H9 (cell line): ENCODE results near the gene TRIM39. TPM values are rescaled to one million over a fixed set of nuclear protein-coding genes. Genes with fewer than 3 reads are reported as not detected.

ENCODE experiments used
- DNase-seq: peaks from one replicate; pipeline ENCODE4 v3.0.0-alpha.2; 2017
- H2AFZ ChIP-seq: one replicate; pipeline ENCODE4 v1.6.1; 2013; ENCODE audit warnings: mild to moderate bottlenecking, low read length, control low read depth, moderate library complexity
- H2AK5ac ChIP-seq: 2 replicates; pipeline ENCODE4 v1.6.1; 2013; ENCODE audit warnings: low read length, control low read depth, mixed read lengths; ENCODE audit not compliant: insufficient read length
- H2BK120ac ChIP-seq: one replicate; pipeline ENCODE4 v1.6.1; 2013; ENCODE audit warnings: low read depth, mild to moderate bottlenecking, low read length, control low read depth, inconsistent platforms; ENCODE audit not compliant: poor library complexity, severe bottlenecking
- H2BK12ac ChIP-seq: 2 replicates; pipeline ENCODE4 v1.6.1; 2013; ENCODE audit warnings: low read length, control low read depth, mixed read lengths, low read depth; ENCODE audit not compliant: insufficient read length
- H2BK15ac ChIP-seq: 2 replicates; pipeline ENCODE4 v1.6.1; 2013; ENCODE audit warnings: low read depth, low read length, control low read depth
- H2BK20ac ChIP-seq: one replicate; pipeline ENCODE4 v1.6.1; 2013; ENCODE audit warnings: low read depth, mild to moderate bottlenecking, low read length, control low read depth, inconsistent platforms; ENCODE audit not compliant: poor library complexity, severe bottlenecking
- H2BK5ac ChIP-seq: 2 replicates; pipeline ENCODE4 v1.6.1; 2013; ENCODE audit warnings: low read length, control low read depth, mixed read lengths; ENCODE audit not compliant: insufficient read length
- H3K14ac ChIP-seq: 2 replicates; pipeline ENCODE4 v1.6.1; 2013; ENCODE audit warnings: low read length, control low read depth; ENCODE audit not compliant: insufficient read depth
- H3K18ac ChIP-seq: 2 replicates; pipeline ENCODE4 v1.6.1; 2013; ENCODE audit warnings: low read depth, mild to moderate bottlenecking, mixed read lengths, low read length, control low read depth; ENCODE audit not compliant: insufficient read length
- H3K23ac ChIP-seq: 2 replicates; pipeline ENCODE4 v1.6.1; 2013; ENCODE audit warnings: low read length, control low read depth, mixed read lengths, low read depth; ENCODE audit not compliant: insufficient read length
- H3K23me2 ChIP-seq: 2 replicates; pipeline ENCODE4 v1.6.1; 2013; ENCODE audit warnings: low read depth, mild to moderate bottlenecking, mixed read lengths, low read length, control low read depth; ENCODE audit not compliant: insufficient read length, poor library complexity, severe bottlenecking
- H3K27ac ChIP-seq: 2 replicates; pipeline ENCODE4 v1.5.1; 2013; ENCODE audit warnings: low read length, control low read depth, mixed read lengths, low read depth; ENCODE audit not compliant: insufficient read length
- H3K27me3 ChIP-seq: 2 replicates; pipeline ENCODE4 v1.6.1; 2013; ENCODE audit warnings: low read length, control low read depth, inconsistent platforms; ENCODE audit not compliant: insufficient read depth
- H3K4ac ChIP-seq: 2 replicates; pipeline ENCODE4 v1.6.1; 2013; ENCODE audit warnings: low read depth, mild to moderate bottlenecking, control low read depth, inconsistent platforms, low read length, moderate library complexity
- H3K4me1 ChIP-seq: 2 replicates; pipeline ENCODE4 v1.6.1; 2013; ENCODE audit warnings: low read length, control low read depth, inconsistent platforms; ENCODE audit not compliant: insufficient read depth
- H3K4me2 ChIP-seq: 2 replicates; pipeline ENCODE4 v1.6.1; 2013; ENCODE audit warnings: low read length, control low read depth, mixed read lengths; ENCODE audit not compliant: insufficient read length, insufficient read depth
- H3K56ac ChIP-seq: 2 replicates; pipeline ENCODE4 v1.6.1; 2013; ENCODE audit warnings: low read depth, mild to moderate bottlenecking, mixed read lengths, low read length, control low read depth; ENCODE audit not compliant: insufficient read length
- H3K79me1 ChIP-seq: 2 replicates; pipeline ENCODE4 v1.6.1; 2013; ENCODE audit warnings: low read depth, mild to moderate bottlenecking, moderate library complexity, low read length, control low read depth, inconsistent platforms; ENCODE audit not compliant: insufficient read depth, poor library complexity, severe bottlenecking
- H3K79me2 ChIP-seq: 2 replicates; pipeline ENCODE4 v1.6.1; 2013; ENCODE audit warnings: low read length, control low read depth, inconsistent platforms; ENCODE audit not compliant: insufficient read depth
- H3K9ac ChIP-seq: 2 replicates; pipeline ENCODE4 v1.6.1; 2013; ENCODE audit warnings: low read length, control low read depth, mixed read lengths; ENCODE audit not compliant: insufficient read length; ENCODE audit errors: extremely low read depth
- H3K9me3 ChIP-seq: one replicate; pipeline ENCODE4 v1.6.1; 2013; ENCODE audit warnings: low read depth, low read length, inconsistent platforms; ENCODE audit not compliant: control insufficient read depth
- H3T11ph ChIP-seq: one replicate; pipeline ENCODE4 v1.6.1; 2013; ENCODE audit warnings: mild to moderate bottlenecking, low read length, control low read depth, inconsistent platforms
- H4K20me1 ChIP-seq: one replicate; pipeline ENCODE4 v1.6.1; 2013; ENCODE audit not compliant: control insufficient read depth, insufficient read length, insufficient read depth
- H4K5ac ChIP-seq: 2 replicates; pipeline ENCODE4 v1.6.1; 2013; ENCODE audit warnings: low read depth, mild to moderate bottlenecking, mixed read lengths, low read length, control low read depth; ENCODE audit not compliant: insufficient read length
- H4K8ac ChIP-seq: replicated peaks from 2 replicates; pipeline ENCODE4 v1.6.1; 2013; ENCODE audit warnings: low read length, control low read depth, mixed read lengths, low read depth; ENCODE audit not compliant: insufficient read length
- H4K91ac ChIP-seq: 2 replicates; pipeline ENCODE4 v1.6.1; 2013; ENCODE audit warnings: low read depth, mild to moderate bottlenecking, moderate library complexity, mixed read lengths, low read length, control low read depth; ENCODE audit not compliant: insufficient read length
- H3K27ac Mint-ChIP-seq, 3 experiments: 2 replicates in 2 of 3; 3 replicates in 1 of 3; pipeline ENCODE4 v1.8.0; 2020 to 2021; ENCODE audit warnings: mixed read lengths in 3 of 3, mild to moderate bottlenecking in 1 of 3, moderate library complexity in 1 of 3
- H3K27me3 Mint-ChIP-seq: 2 replicates; pipeline ENCODE4 v1.8.0; 2021; ENCODE audit warnings: low read depth, mild to moderate bottlenecking, moderate library complexity, mixed read lengths
- H3K36me3 Mint-ChIP-seq, 3 experiments: 2 replicates in 2 of 3; 3 replicates in 1 of 3; pipeline ENCODE4 v1.8.0; 2020 to 2021; ENCODE audit warnings: low read depth in 3 of 3, mixed read lengths in 3 of 3; ENCODE audit not compliant: insufficient read depth in 1 of 3
- H3K4me1 Mint-ChIP-seq, 2 experiments: 2 replicates each; pipeline ENCODE4 v1.8.0; 2020; ENCODE audit warnings: mixed read lengths in 2 of 2
- H3K4me3 Mint-ChIP-seq, 2 experiments: 2 replicates in 1 of 2; 3 replicates in 1 of 2; pipeline ENCODE4 v1.8.0; 2020 to 2021; ENCODE audit warnings: mild to moderate bottlenecking in 2 of 2, mixed read lengths in 2 of 2, moderate library complexity in 1 of 2
- H3K9me3 Mint-ChIP-seq, 2 experiments: 2 replicates in 1 of 2; 3 replicates in 1 of 2; pipeline ENCODE4 v1.8.0; 2020; ENCODE audit warnings: mild to moderate bottlenecking in 2 of 2, mixed read lengths in 2 of 2, moderate library complexity in 1 of 2
- CTCF ChIP-seq: fragments of 200-600 bp; sonication (generic); conservative IDR thresholded peaks from 3 replicates; pipeline ENCODE4 v1.8.0; 2021; ENCODE audit warnings: antibody characterized with exemption, mild to moderate bottlenecking
- total RNA-seq: library from RNA; stranded (reverse); gene quantifications from 2 replicates; pipeline ENCODE4 v1.2.1, GENCODE V29; 2021

Gene TRIM39
- total RNA-seq, 1 experiment from 2014 or later: 26.2 TPM

- Histone ChIP-seq H4K20me1 (no peaks in the 10 kb centered on the region), H3K23ac (no peak overlapping the region), H2BK20ac (no peak overlapping the region), H3K9ac (no peak overlapping the region), H4K5ac (no peak overlapping the region), H3K4ac (no peak overlapping the region), H4K8ac (no peak overlapping the region), H2AFZ (no peak overlapping the region), H2BK5ac (no peak overlapping the region), H2BK120ac (no peak overlapping the region), H3K79me2 (peaks cover 13% of the 10 kb centered on the region; the same call in 1 of the 2 replicates), H3K27ac (no peak overlapping the region), H3K4me2 (no peak overlapping the region), H2BK15ac (no peak overlapping the region), H2BK12ac (no peak overlapping the region), H3K9me3 (no peaks in the 10 kb centered on the region), H3K4me1 (no peaks in the 10 kb centered on the region), H3K27me3 (no peaks in the 10 kb centered on the region), H3K56ac (no peak overlapping the region), H2AK5ac (no peak overlapping the region), H4K91ac (no peak overlapping the region), H3K14ac (no peak overlapping the region), H3K79me1 (no peaks in the 10 kb centered on the region), H3T11ph (no peak overlapping the region), H3K18ac (no peak overlapping the region), H3K23me2 (peaks cover 14% of the 10 kb centered on the region)
- peak overlapping the region in 1 of 2 experiments; percentile 97; a peak in 1 of 5 replicates for H3K4me3 Mint-ChIP-seq
- H3K9me3 Mint-ChIP-seq: no peaks in the 10 kb centered on the region; a peak in 1 of 5 replicates
- no peak for DNase-seq
- peaks cover 27 to 28% of the 10 kb centered on the region in 2 experiments for H3K4me1 Mint-ChIP-seq
- H3K27me3 Mint-ChIP-seq: no peaks in the 10 kb centered on the region
- H3K27ac Mint-ChIP-seq: no peak overlapping the region
- H3K36me3 Mint-ChIP-seq: peaks cover 9 to 39% (median 28%) of the 10 kb centered on the region in 3 experiments; a peak in 6 of 7 replicates
- TF ChIP-seq CTCF: no peak
Measured at GRCh38 chr6:30328397-30328796, 1.7 kb downstream of the TRIM39 start.
